H9 (cell line): Measurements from ENCODE around the gene CCDC82. TPM values are rescaled to one million over a fixed set of nuclear protein-coding genes. Genes with fewer than 3 reads are reported as not detected.

ENCODE experiments used
- DNase-seq: peaks from one replicate; pipeline ENCODE4 v3.0.0-alpha.2; 2017
- H2AFZ ChIP-seq: one replicate; pipeline ENCODE4 v1.6.1; 2013; ENCODE audit warnings: mild to moderate bottlenecking, low read length, control low read depth, moderate library complexity
- H2AK5ac ChIP-seq: 2 replicates; pipeline ENCODE4 v1.6.1; 2013; ENCODE audit warnings: low read length, control low read depth, mixed read lengths; ENCODE audit not compliant: insufficient read length
- H2BK120ac ChIP-seq: one replicate; pipeline ENCODE4 v1.6.1; 2013; ENCODE audit warnings: low read depth, mild to moderate bottlenecking, low read length, control low read depth, inconsistent platforms; ENCODE audit not compliant: poor library complexity, severe bottlenecking
- H2BK12ac ChIP-seq: 2 replicates; pipeline ENCODE4 v1.6.1; 2013; ENCODE audit warnings: low read length, control low read depth, mixed read lengths, low read depth; ENCODE audit not compliant: insufficient read length
- H2BK15ac ChIP-seq: 2 replicates; pipeline ENCODE4 v1.6.1; 2013; ENCODE audit warnings: low read depth, low read length, control low read depth
- H2BK20ac ChIP-seq: one replicate; pipeline ENCODE4 v1.6.1; 2013; ENCODE audit warnings: low read depth, mild to moderate bottlenecking, low read length, control low read depth, inconsistent platforms; ENCODE audit not compliant: poor library complexity, severe bottlenecking
- H2BK5ac ChIP-seq: 2 replicates; pipeline ENCODE4 v1.6.1; 2013; ENCODE audit warnings: low read length, control low read depth, mixed read lengths; ENCODE audit not compliant: insufficient read length
- H3K14ac ChIP-seq: 2 replicates; pipeline ENCODE4 v1.6.1; 2013; ENCODE audit warnings: low read length, control low read depth; ENCODE audit not compliant: insufficient read depth
- H3K18ac ChIP-seq: 2 replicates; pipeline ENCODE4 v1.6.1; 2013; ENCODE audit warnings: low read depth, mild to moderate bottlenecking, mixed read lengths, low read length, control low read depth; ENCODE audit not compliant: insufficient read length
- H3K23ac ChIP-seq: 2 replicates; pipeline ENCODE4 v1.6.1; 2013; ENCODE audit warnings: low read length, control low read depth, mixed read lengths, low read depth; ENCODE audit not compliant: insufficient read length
- H3K23me2 ChIP-seq: 2 replicates; pipeline ENCODE4 v1.6.1; 2013; ENCODE audit warnings: low read depth, mild to moderate bottlenecking, mixed read lengths, low read length, control low read depth; ENCODE audit not compliant: insufficient read length, poor library complexity, severe bottlenecking
- H3K27ac ChIP-seq: 2 replicates; pipeline ENCODE4 v1.5.1; 2013; ENCODE audit warnings: low read length, control low read depth, mixed read lengths, low read depth; ENCODE audit not compliant: insufficient read length
- H3K27me3 ChIP-seq: 2 replicates; pipeline ENCODE4 v1.6.1; 2013; ENCODE audit warnings: low read length, control low read depth, inconsistent platforms; ENCODE audit not compliant: insufficient read depth
- H3K4ac ChIP-seq: 2 replicates; pipeline ENCODE4 v1.6.1; 2013; ENCODE audit warnings: low read depth, mild to moderate bottlenecking, control low read depth, inconsistent platforms, low read length, moderate library complexity
- H3K4me1 ChIP-seq: 2 replicates; pipeline ENCODE4 v1.6.1; 2013; ENCODE audit warnings: low read length, control low read depth, inconsistent platforms; ENCODE audit not compliant: insufficient read depth
- H3K4me2 ChIP-seq: 2 replicates; pipeline ENCODE4 v1.6.1; 2013; ENCODE audit warnings: low read length, control low read depth, mixed read lengths; ENCODE audit not compliant: insufficient read length, insufficient read depth
- H3K56ac ChIP-seq: 2 replicates; pipeline ENCODE4 v1.6.1; 2013; ENCODE audit warnings: low read depth, mild to moderate bottlenecking, mixed read lengths, low read length, control low read depth; ENCODE audit not compliant: insufficient read length
- H3K79me1 ChIP-seq: 2 replicates; pipeline ENCODE4 v1.6.1; 2013; ENCODE audit warnings: low read depth, mild to moderate bottlenecking, moderate library complexity, low read length, control low read depth, inconsistent platforms; ENCODE audit not compliant: insufficient read depth, poor library complexity, severe bottlenecking
- H3K79me2 ChIP-seq: 2 replicates; pipeline ENCODE4 v1.6.1; 2013; ENCODE audit warnings: low read length, control low read depth, inconsistent platforms; ENCODE audit not compliant: insufficient read depth
- H3K9ac ChIP-seq: 2 replicates; pipeline ENCODE4 v1.6.1; 2013; ENCODE audit warnings: low read length, control low read depth, mixed read lengths; ENCODE audit not compliant: insufficient read length; ENCODE audit errors: extremely low read depth
- H3K9me3 ChIP-seq: one replicate; pipeline ENCODE4 v1.6.1; 2013; ENCODE audit warnings: low read depth, low read length, inconsistent platforms; ENCODE audit not compliant: control insufficient read depth
- H3T11ph ChIP-seq: one replicate; pipeline ENCODE4 v1.6.1; 2013; ENCODE audit warnings: mild to moderate bottlenecking, low read length, control low read depth, inconsistent platforms
- H4K20me1 ChIP-seq: one replicate; pipeline ENCODE4 v1.6.1; 2013; ENCODE audit not compliant: control insufficient read depth, insufficient read length, insufficient read depth
- H4K5ac ChIP-seq: 2 replicates; pipeline ENCODE4 v1.6.1; 2013; ENCODE audit warnings: low read depth, mild to moderate bottlenecking, mixed read lengths, low read length, control low read depth; ENCODE audit not compliant: insufficient read length
- H4K8ac ChIP-seq: replicated peaks from 2 replicates; pipeline ENCODE4 v1.6.1; 2013; ENCODE audit warnings: low read length, control low read depth, mixed read lengths, low read depth; ENCODE audit not compliant: insufficient read length
- H4K91ac ChIP-seq: 2 replicates; pipeline ENCODE4 v1.6.1; 2013; ENCODE audit warnings: low read depth, mild to moderate bottlenecking, moderate library complexity, mixed read lengths, low read length, control low read depth; ENCODE audit not compliant: insufficient read length
- H3K27ac Mint-ChIP-seq, 3 experiments: 2 replicates in 2 of 3; 3 replicates in 1 of 3; pipeline ENCODE4 v1.8.0; 2020 to 2021; ENCODE audit warnings: mixed read lengths in 3 of 3, mild to moderate bottlenecking in 1 of 3, moderate library complexity in 1 of 3
- H3K27me3 Mint-ChIP-seq: 2 replicates; pipeline ENCODE4 v1.8.0; 2021; ENCODE audit warnings: low read depth, mild to moderate bottlenecking, moderate library complexity, mixed read lengths
- H3K36me3 Mint-ChIP-seq, 3 experiments: 2 replicates in 2 of 3; 3 replicates in 1 of 3; pipeline ENCODE4 v1.8.0; 2020 to 2021; ENCODE audit warnings: low read depth in 3 of 3, mixed read lengths in 3 of 3; ENCODE audit not compliant: insufficient read depth in 1 of 3
- H3K4me1 Mint-ChIP-seq, 2 experiments: 2 replicates each; pipeline ENCODE4 v1.8.0; 2020; ENCODE audit warnings: mixed read lengths in 2 of 2
- H3K4me3 Mint-ChIP-seq, 2 experiments: 2 replicates in 1 of 2; 3 replicates in 1 of 2; pipeline ENCODE4 v1.8.0; 2020 to 2021; ENCODE audit warnings: mild to moderate bottlenecking in 2 of 2, mixed read lengths in 2 of 2, moderate library complexity in 1 of 2
- H3K9me3 Mint-ChIP-seq, 2 experiments: 2 replicates in 1 of 2; 3 replicates in 1 of 2; pipeline ENCODE4 v1.8.0; 2020; ENCODE audit warnings: mild to moderate bottlenecking in 2 of 2, mixed read lengths in 2 of 2, moderate library complexity in 1 of 2
- CTCF ChIP-seq: fragments of 200-600 bp; sonication (generic); conservative IDR thresholded peaks from 3 replicates; pipeline ENCODE4 v1.8.0; 2021; ENCODE audit warnings: antibody characterized with exemption, mild to moderate bottlenecking
- total RNA-seq: library from RNA; stranded (reverse); gene quantifications from 2 replicates; pipeline ENCODE4 v1.2.1, GENCODE V29; 2021

CCDC82 gene
- total RNA-seq, 1 experiment from 2014 or later: 17.4 TPM

DNA sequence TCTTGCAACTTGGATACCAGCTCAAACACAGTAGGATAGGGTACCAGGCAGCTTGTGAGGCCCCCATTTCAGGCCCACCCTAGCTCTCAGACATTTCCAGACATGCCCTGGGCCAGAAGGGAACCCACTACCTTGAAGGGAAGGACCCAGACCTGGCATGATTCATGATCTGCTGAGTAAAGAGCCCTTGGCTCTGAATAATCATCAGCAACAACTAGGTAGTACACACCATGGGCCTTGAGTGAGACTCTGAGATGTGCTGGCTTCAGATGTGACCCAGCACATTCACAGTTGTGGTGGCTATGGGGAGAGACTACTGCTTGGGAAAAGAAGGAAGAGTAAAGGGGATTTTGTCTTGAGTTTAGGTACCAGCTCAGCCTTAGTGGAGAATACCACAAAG is 23.7 kb upstream of the CCDC82 start:
- H3K36me3 Mint-ChIP-seq: peaks cover 0 to 10% (median 5%) of the 10 kb centered on the region in 3 experiments; a peak in 4 of 7 replicates
- Histone ChIP-seq H4K91ac (no peak overlapping the region), H4K20me1 (no peaks in the 10 kb centered on the region), H3K9ac (no peak overlapping the region), H3K23me2 (no peaks in the 10 kb centered on the region), H3K4ac (no peak overlapping the region), H3K18ac (no peak overlapping the region), H3K56ac (no peak overlapping the region), H3K27me3 (no peaks in the 10 kb centered on the region), H2BK20ac (no peak overlapping the region), H2AK5ac (no peak overlapping the region), H3K79me2 (no peaks in the 10 kb centered on the region), H2BK15ac (no peak overlapping the region), H3K23ac (no peak overlapping the region), H4K5ac (no peak overlapping the region), H3K79me1 (no peaks in the 10 kb centered on the region), H3K9me3 (no peaks in the 10 kb centered on the region), H2BK5ac (no peak overlapping the region), H4K8ac (no peak overlapping the region), H2BK120ac (no peak overlapping the region), H2AFZ (no peak overlapping the region), H2BK12ac (no peak overlapping the region), H3K4me1 (no peaks in the 10 kb centered on the region), H3K27ac (no peak overlapping the region), H3K4me2 (no peak overlapping the region), H3T11ph (no peak overlapping the region), H3K14ac (no peak overlapping the region)
- no peak for TF ChIP-seq CTCF
- no peaks in the 10 kb centered on the region; the same call in 1 of the 2 replicates for H3K27me3 Mint-ChIP-seq
- no peak for DNase-seq
- H3K27ac Mint-ChIP-seq: no peak overlapping the region
- peaks cover 0 to 2% of the 10 kb centered on the region in 2 experiments; a peak in 1 of 4 replicates for H3K4me1 Mint-ChIP-seq
- no peak overlapping the region for H3K4me3 Mint-ChIP-seq
- peaks cover 6 to 7% of the 10 kb centered on the region in 2 experiments; a peak in 4 of 5 replicates for H3K9me3 Mint-ChIP-seq
